K562 (cell line): ENCODE data around the gene LYRM1. TPM values are rescaled to one million over a fixed set of nuclear protein-coding genes. Genes with fewer than 3 reads are reported as not detected.
A peak's percentile ranks its signal among the peaks of the same experiment; 100 is the strongest.

Source experiments
- BCL6 ChIP-seq: fragments of 250-450 bp; sonication (Bioruptor Pico); IDR thresholded peaks from 2 replicates; pipeline ENCODE4 v1.4.0; 2020
- CHD1 ChIP-seq: fragments of 200-600 bp; sonication (generic); IDR thresholded peaks from one replicate; pipeline ENCODE4 v1.6.1; 2012; ENCODE audit warnings: mild to moderate bottlenecking, moderate library complexity, low read length, inconsistent platforms
- DACH1 ChIP-seq: fragments of 450-650 bp; IDR thresholded peaks from 2 replicates; pipeline ENCODE4 v1.6.1; 2018; ENCODE audit not compliant: partially characterized antibody
- DIDO1 ChIP-seq: fragments of 450-650 bp; IDR thresholded peaks from 2 replicates; pipeline ENCODE4 v1.6.1; 2016; ENCODE audit warnings: low read depth, missing biosample characterization, missing genetic modification characterization
- HDGF ChIP-seq: fragments of 450-650 bp; IDR thresholded peaks from 2 replicates; pipeline ENCODE4 v1.6.1; 2016
- HLTF ChIP-seq: fragments of 450-650 bp; IDR thresholded peaks from 2 replicates; pipeline ENCODE4 v1.6.1; 2016
- MCM3 ChIP-seq: fragments of 450-650 bp; IDR thresholded peaks from 2 replicates; pipeline ENCODE4 v1.6.1; 2016
- MCM7 ChIP-seq, 2 experiments: fragments of 450-650 bp; IDR thresholded peaks; 2 replicates each; pipeline ENCODE4 v1.6.1; 2016 to 2018
- MIER1 ChIP-seq: fragments of 450-650 bp; IDR thresholded peaks from 2 replicates; pipeline ENCODE4 v1.6.1; 2016; ENCODE audit warnings: antibody characterized with exemption, mild to moderate bottlenecking, low read depth
- MTA3 ChIP-seq: fragments of 450-650 bp; formaldehyde crosslinking; IDR thresholded peaks from 2 replicates; pipeline ENCODE4 v1.6.1; 2017; ENCODE audit warnings: mild to moderate bottlenecking, borderline replicate concordance
- PCBP1 ChIP-seq: fragments of 200-400 bp; formaldehyde crosslinking; IDR thresholded peaks from 2 replicates; pipeline ENCODE4 v1.6.1; 2018; ENCODE audit warnings: mild to moderate bottlenecking, low read depth, low read length; ENCODE audit not compliant: poor library complexity, severe bottlenecking
- PPARD ChIP-seq: fragments of 250-450 bp; sonication (Bioruptor Pico); IDR thresholded peaks from 2 replicates; pipeline ENCODE4 v1.8.0; 2022; ENCODE audit warnings: inconsistent platforms, mild to moderate bottlenecking, moderate library complexity
- RBM25 ChIP-seq: fragments of 200-400 bp; formaldehyde crosslinking; IDR thresholded peaks from 2 replicates; pipeline ENCODE4 v1.6.1; 2018; ENCODE audit warnings: low read length, low read depth, moderate library complexity; ENCODE audit not compliant: severe bottlenecking
- SMAD4 ChIP-seq: fragments of 250-450 bp; sonication (Bioruptor Pico); conservative IDR thresholded peaks from 2 replicates; pipeline ENCODE4 v1.8.0; 2021; ENCODE audit warnings: inconsistent platforms, mild to moderate bottlenecking, moderate library complexity
- SMARCA4 ChIP-seq: fragments of 450-650 bp; IDR thresholded peaks from 2 replicates; pipeline ENCODE4 v1.6.1; 2016
- TRIM24 ChIP-seq, 2 experiments: fragments of 450-650 bp; IDR thresholded peaks; 2 replicates each; pipeline ENCODE4 v1.6.1; 2016
- ZBED1 ChIP-seq: IDR thresholded peaks from 2 replicates; pipeline ENCODE4 v1.6.1; 2014
- ZNF274 ChIP-seq: IDR thresholded peaks from 2 replicates; pipeline ENCODE4 v1.6.1; 2011; ENCODE audit warnings: low read depth, mild to moderate bottlenecking, low read length, moderate library complexity, borderline replicate concordance
- ZNF507 ChIP-seq: conservative IDR thresholded peaks from 2 replicates; pipeline ENCODE4 v1.6.1; 2017; ENCODE audit warnings: missing genetic modification characterization, missing compliant biosample characterization
- ZNF551 ChIP-seq: fragments of 250-450 bp; sonication (Bioruptor Pico); IDR thresholded peaks from 2 replicates; pipeline ENCODE4 v1.5.0; 2021; ENCODE audit warnings: mild to moderate bottlenecking, moderate library complexity
- ZNF584 ChIP-seq: fragments of 200-800 bp; sonication (Bioruptor generic); IDR thresholded peaks from 2 replicates; pipeline ENCODE4 v1.6.1; 2016; ENCODE audit warnings: low read depth, mild to moderate bottlenecking, missing genetic modification characterization, missing compliant biosample characterization
- polyA plus RNA-seq, 8 experiments: library from polyadenylated mRNA; depleted of rRNA in 4 of 8; stranded (reverse) in 5 of 8; unstranded in 3 of 8; fragments of >200 nt; fragmentation: Nextera tagmentation in 2 of 8; fragmentation: Illumina TruSeq in 1 of 8; extraction: Ambion mirVana in 2 of 8; extraction: Trizol in 1 of 8; gene quantifications; 2 replicates each; pipeline versions ENCODE4 v1.2.1 to v1.2.3, GENCODE V29; 2011 to 2014; ENCODE audit warnings: inconsistent platforms in 1 of 8, missing spikeins in 1 of 8
- total RNA-seq, 7 experiments: library from RNA; depleted of rRNA in 6 of 7; stranded (reverse); fragments of >200 nt in 6 of 7; fragmentation: Illumina TruSeq in 2 of 7; extraction: Trizol in 2 of 7; gene quantifications; 2 replicates each; pipeline versions ENCODE4 v1.2.1 to v1.2.3, GENCODE V29; 2011 to 2021; ENCODE audit warnings: low replicate concordance in 1 of 7
- TF ChIP-seq, protein P1 (sequence below): fragments of 250-450 bp; sonication (Bioruptor Pico); IDR thresholded peaks from 2 replicates; pipeline ENCODE4 v1.8.0; 2021; ENCODE audit warnings: moderate library complexity, mild to moderate bottlenecking, inconsistent platforms
- TF ChIP-seq, protein P2 (sequence below): fragments of 450-650 bp; IDR thresholded peaks from 2 replicates; pipeline ENCODE4 v1.6.1; 2014; ENCODE audit warnings: low read depth, mild to moderate bottlenecking, moderate library complexity, borderline replicate concordance
- TF ChIP-seq, protein P3 (sequence below): fragments of 450-650 bp; IDR thresholded peaks from 2 replicates; pipeline ENCODE4 v1.6.1; 2017; ENCODE audit warnings: antibody characterized with exemption
- TF ChIP-seq, protein P4 (sequence below): fragments of 250-450 bp; sonication (Bioruptor Pico); IDR thresholded peaks from 2 replicates; pipeline ENCODE4 v1.8.0; 2022; ENCODE audit warnings: moderate library complexity, mild to moderate bottlenecking, inconsistent platforms

The LYRM1 gene
- total and polyA plus RNA-seq, 9 of the 15 experiments (the other 6 are each of a cell fraction or from before 2014, with no cell fraction given) = 17.5 to 44.1 (median 32.7) TPM

DNA sequence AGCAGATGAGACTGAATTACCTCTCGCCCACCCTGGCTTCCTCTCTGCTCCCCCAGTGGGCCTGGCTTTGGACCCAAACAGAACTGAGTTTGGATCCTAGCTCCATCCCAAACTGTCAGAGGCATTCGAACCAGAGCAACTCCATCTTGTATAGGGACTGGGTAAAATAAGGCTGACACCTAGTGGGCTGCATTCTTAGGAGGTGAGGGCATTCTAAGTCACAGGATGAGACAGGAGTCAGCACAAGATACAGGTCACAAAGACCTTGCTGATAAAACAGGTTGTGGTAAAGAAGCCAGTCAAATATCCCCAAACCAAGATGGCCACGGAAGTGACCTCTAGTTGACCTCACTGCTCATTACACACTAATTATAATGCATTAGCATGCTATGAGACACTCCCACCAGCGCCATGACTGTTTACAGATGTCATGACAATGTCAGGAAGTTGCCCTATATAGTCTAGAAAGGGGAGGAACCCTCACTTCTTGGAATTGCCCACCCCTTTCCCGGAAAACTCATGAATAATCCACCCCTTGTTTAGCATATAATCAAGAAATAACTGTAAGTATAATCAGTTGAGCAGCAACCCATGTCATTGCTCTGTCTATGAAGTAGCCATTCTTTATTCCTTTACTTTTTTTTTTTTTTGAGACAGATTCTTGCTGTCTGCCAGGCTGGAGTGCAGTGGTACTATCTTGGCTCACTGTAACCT, 44.4 kb downstream of the LYRM1 start (continued):
- peak; percentile 100 for TF ChIP-seq SMAD4 (CRISPR knock-in tag)
- TF ChIP-seq ZBED1 = no peak
- TF ChIP-seq HDGF = no peak
- TF ChIP-seq HLTF = no peak
- TF ChIP-seq DACH1 = no peak
- TF ChIP-seq PPARD (CRISPR knock-in tag) = peak; percentile 99
- peak; percentile 99 for TF ChIP-seq DIDO1 (tag)
- no peak for TF ChIP-seq MCM7 (IDR thresholded peaks at IDR 0.05)
- TF ChIP-seq, protein P1, sequence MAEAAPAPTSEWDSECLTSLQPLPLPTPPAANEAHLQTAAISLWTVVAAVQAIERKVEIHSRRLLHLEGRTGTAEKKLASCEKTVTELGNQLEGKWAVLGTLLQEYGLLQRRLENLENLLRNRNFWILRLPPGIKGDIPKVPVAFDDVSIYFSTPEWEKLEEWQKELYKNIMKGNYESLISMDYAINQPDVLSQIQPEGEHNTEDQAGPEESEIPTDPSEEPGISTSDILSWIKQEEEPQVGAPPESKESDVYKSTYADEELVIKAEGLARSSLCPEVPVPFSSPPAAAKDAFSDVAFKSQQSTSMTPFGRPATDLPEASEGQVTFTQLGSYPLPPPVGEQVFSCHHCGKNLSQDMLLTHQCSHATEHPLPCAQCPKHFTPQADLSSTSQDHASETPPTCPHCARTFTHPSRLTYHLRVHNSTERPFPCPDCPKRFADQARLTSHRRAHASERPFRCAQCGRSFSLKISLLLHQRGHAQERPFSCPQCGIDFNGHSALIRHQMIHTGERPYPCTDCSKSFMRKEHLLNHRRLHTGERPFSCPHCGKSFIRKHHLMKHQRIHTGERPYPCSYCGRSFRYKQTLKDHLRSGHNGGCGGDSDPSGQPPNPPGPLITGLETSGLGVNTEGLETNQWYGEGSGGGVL = peak; percentile 97
- TF ChIP-seq MCM3 = no peak
- no peak for TF ChIP-seq ZNF274
- peak; percentile 100 for TF ChIP-seq ZNF584
- no peak; the same call in 1 of the 2 replicates for TF ChIP-seq MTA3
- no peak for TF ChIP-seq CHD1
- TF ChIP-seq BCL6 (CRISPR knock-in tag) = peak; percentile 99
- TF ChIP-seq ZNF551 = peak; percentile 92
- TF ChIP-seq SMARCA4 = no peak
- TF ChIP-seq, protein P2, sequence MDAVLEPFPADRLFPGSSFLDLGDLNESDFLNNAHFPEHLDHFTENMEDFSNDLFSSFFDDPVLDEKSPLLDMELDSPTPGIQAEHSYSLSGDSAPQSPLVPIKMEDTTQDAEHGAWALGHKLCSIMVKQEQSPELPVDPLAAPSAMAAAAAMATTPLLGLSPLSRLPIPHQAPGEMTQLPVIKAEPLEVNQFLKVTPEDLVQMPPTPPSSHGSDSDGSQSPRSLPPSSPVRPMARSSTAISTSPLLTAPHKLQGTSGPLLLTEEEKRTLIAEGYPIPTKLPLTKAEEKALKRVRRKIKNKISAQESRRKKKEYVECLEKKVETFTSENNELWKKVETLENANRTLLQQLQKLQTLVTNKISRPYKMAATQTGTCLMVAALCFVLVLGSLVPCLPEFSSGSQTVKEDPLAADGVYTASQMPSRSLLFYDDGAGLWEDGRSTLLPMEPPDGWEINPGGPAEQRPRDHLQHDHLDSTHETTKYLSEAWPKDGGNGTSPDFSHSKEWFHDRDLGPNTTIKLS = no peak
- TF ChIP-seq RBM25 = no peak
- no peak for TF ChIP-seq MIER1
- TF ChIP-seq TRIM24 (IDR thresholded peaks at IDR 0.05) = peak; percentile 40 to 77; a peak in 3 of 4 replicates
- TF ChIP-seq, protein P3, sequence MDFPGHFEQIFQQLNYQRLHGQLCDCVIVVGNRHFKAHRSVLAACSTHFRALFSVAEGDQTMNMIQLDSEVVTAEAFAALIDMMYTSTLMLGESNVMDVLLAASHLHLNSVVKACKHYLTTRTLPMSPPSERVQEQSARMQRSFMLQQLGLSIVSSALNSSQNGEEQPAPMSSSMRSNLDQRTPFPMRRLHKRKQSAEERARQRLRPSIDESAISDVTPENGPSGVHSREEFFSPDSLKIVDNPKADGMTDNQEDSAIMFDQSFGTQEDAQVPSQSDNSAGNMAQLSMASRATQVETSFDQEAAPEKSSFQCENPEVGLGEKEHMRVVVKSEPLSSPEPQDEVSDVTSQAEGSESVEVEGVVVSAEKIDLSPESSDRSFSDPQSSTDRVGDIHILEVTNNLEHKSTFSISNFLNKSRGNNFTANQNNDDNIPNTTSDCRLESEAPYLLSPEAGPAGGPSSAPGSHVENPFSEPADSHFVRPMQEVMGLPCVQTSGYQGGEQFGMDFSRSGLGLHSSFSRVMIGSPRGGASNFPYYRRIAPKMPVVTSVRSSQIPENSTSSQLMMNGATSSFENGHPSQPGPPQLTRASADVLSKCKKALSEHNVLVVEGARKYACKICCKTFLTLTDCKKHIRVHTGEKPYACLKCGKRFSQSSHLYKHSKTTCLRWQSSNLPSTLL = no peak
- TF ChIP-seq, protein P4, sequence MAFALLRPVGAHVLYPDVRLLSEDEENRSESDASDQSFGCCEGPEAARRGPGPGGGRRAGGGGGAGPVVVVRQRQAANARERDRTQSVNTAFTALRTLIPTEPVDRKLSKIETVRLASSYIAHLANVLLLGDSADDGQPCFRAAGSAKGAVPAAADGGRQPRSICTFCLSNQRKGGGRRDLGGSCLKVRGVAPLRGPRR (CRISPR knock-in tag) = peak; percentile 99
- no peak for TF ChIP-seq PCBP1
- peak; percentile 83 for TF ChIP-seq ZNF507 (tag)
